GM12801 (cell line): ENCODE results near the gene RUFY1.

Experiments used
- CTCF ChIP-seq: IDR thresholded peaks from one replicate; pipeline ENCODE4 v1.5.1; 2011; ENCODE audit warnings: control low read depth; ENCODE audit not compliant: insufficient read length; ENCODE audit errors: extremely low read depth

RUFY1 gene

GRCh38 chr5:179599100-179599499, 48.7 kb downstream of the RUFY1 start:
- TF ChIP-seq CTCF: no peak

- TF ChIP-seq CTCF: no peak
These were observed 49.2 kb downstream of the RUFY1 start for GRCh38 chr5:179599566-179599965.

DNA sequence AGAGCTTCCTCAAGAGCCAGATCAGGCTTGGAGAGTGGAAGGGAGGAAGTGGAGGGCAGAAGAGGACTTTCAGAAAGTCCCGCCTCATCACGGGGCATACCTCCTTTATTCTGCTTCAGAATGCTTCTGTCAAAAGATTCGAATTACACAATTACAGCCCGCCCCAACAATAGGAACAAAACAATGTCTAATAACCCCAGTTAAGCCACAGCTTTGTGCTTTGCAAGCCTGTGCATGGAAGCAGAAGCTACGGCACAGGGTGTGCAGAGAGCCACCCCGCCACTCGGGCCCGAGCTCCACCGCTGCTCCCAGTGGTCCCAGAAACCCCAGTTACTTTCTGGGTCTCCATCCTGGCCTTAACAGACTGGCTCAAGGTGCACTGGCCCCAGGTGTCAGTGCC, 49.6 kb downstream of the RUFY1 start:
- TF ChIP-seq CTCF: no peak

DNA sequence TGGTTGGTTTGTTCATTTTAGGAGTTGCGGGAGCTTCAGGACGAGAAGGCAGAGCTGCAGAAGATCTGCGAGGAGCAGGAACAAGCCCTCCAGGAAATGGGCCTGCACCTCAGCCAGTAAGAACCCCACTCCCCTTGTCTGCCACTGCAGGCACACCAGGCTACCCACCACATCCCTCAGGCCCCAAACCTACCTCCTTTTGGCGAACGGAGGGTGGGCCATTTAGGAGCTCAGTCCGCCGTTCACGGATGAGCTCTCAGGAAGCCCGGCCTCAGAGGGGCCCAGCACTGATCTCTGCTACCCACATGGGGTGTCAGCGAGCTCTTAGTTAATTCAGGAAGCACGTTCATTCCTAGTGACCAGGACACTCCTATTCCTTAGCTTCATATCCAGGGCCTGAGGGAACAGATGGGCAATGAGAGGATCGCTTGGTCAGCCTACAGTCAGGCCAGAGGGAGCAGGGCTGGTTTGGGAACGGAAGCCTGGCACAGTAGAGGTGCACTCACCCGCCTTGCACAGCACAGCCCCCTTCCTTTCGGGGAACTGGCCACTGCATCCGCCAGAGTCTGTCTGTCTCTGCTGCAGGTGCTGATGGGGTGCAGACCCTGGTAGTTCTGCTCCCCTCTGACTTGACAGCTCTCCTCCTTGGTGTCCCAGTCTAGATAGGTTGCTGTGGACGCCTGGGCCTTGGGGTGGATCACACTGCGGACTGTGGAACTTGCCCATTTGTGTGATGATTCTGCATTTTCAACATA, 51.7 kb downstream of the RUFY1 start:
- TF ChIP-seq CTCF: no peak

GRCh38 chr5:179603308-179603707, 53.0 kb downstream of the RUFY1 start:
- no peak for TF ChIP-seq CTCF

GRCh38 chr5:179605026-179605833, 54.9 kb downstream of the RUFY1 start:
- no peak for TF ChIP-seq CTCF

- TF ChIP-seq CTCF: no peak
These were observed 55.9 kb downstream of the RUFY1 start for GRCh38 chr5:179606071-179606909.
